NCI-H748 (cell line): ENCODE measurements around the gene PRM1.

Experiments used
- DNase-seq: peaks from one replicate; lab custom pipeline; 2025; ENCODE audit not compliant: unreplicated experiment; lab: John Stamatoyannopoulos, UW

The PRM1 gene

GRCh38 chr16:11273721-11274324 is 7.3 kb downstream of the PRM1 start:
- no peak for DNase-seq

GRCh38 chr16:11272921-11273720 is 8.0 kb downstream of the PRM1 start, which contains the start of gene PRM3:
PRM3 (minus strand) TSS chr16:11273629; CDS start chr16:11273595, 34 bp downstream.
- no peak for DNase-seq

- no peak for DNase-seq
These were observed 8.6 kb downstream of the PRM1 start for GRCh38 chr16:11272484-11272883.

- no peak for DNase-seq
These were observed 9.5 kb downstream of the PRM1 start for GRCh38 chr16:11271610-11272009.

- DNase-seq = no peak
These were observed 10.4 kb downstream of the PRM1 start for GRCh38 chr16:11270602-11271162.

GRCh38 chr16:11268921-11269375 is 12.2 kb downstream of the PRM1 start, which contains the start of gene TNP2:
TNP2 (minus strand) TSS chr16:11269325; CDS start chr16:11269262, 63 bp downstream.
- no peak for DNase-seq

GRCh38 chr16:11265124-11265523 is 16.0 kb downstream of the PRM1 start:
- DNase-seq = no peak

- DNase-seq = no peak
These were observed 16.8 kb downstream of the PRM1 start for GRCh38 chr16:11264155-11264832.

GRCh38 chr16:11263737-11264136 is 17.4 kb downstream of the PRM1 start:
- DNase-seq = no peak

- DNase-seq = no peak
These were observed 18.2 kb downstream of the PRM1 start for GRCh38 chr16:11262915-11263314.

- no peak for DNase-seq
These were observed 20.5 kb downstream of the PRM1 start for GRCh38 chr16:11260596-11260966.

- DNase-seq = no peak
These were observed 21.2 kb downstream of the PRM1 start for GRCh38 chr16:11259655-11260595.

- no peak for DNase-seq
These were observed 22.3 kb downstream of the PRM1 start for GRCh38 chr16:11258553-11259492.

- DNase-seq = peak; percentile 79
These were observed 23.8 kb downstream of the PRM1 start for GRCh38 chr16:11257131-11257938.

- no peak for DNase-seq
These were observed 24.4 kb downstream of the PRM1 start for GRCh38 chr16:11256661-11257130.

- DNase-seq = peak; percentile 81
These were observed 25.1 kb downstream of the PRM1 start, which contains the start of gene SOCS1 for GRCh38 chr16:11255737-11256660. SOCS1 (minus strand) TSS chr16:11256204; CDS start chr16:11255478, 726 bp downstream.
